GM12865 (cell line): Measurements from ENCODE around the gene SPHK2.
"Not testable (repeated sequence)": the region's sequence is repeated elsewhere in the genome, so short reads cannot be mapped to it uniquely, and the experiment has no call there.

Experiments used
- DNase-seq: peaks from one replicate; pipeline ENCODE4 v3.0.0; 2010; ENCODE audit warnings: low read depth
- H3K4me3 ChIP-seq: 2 replicates; pipeline ENCODE4 v1.5.1; 2011; ENCODE audit warnings: mild to moderate bottlenecking, low read depth, low read length, control low read depth
- TF ChIP-seq, protein P1 (sequence below): IDR thresholded peaks from 2 replicates; pipeline ENCODE4 v1.5.1; 2011; ENCODE audit warnings: low read length, control low read depth, low read depth, inconsistent platforms; ENCODE audit not compliant: insufficient read depth; ENCODE audit errors: missing control alignments

Gene SPHK2

DNA sequence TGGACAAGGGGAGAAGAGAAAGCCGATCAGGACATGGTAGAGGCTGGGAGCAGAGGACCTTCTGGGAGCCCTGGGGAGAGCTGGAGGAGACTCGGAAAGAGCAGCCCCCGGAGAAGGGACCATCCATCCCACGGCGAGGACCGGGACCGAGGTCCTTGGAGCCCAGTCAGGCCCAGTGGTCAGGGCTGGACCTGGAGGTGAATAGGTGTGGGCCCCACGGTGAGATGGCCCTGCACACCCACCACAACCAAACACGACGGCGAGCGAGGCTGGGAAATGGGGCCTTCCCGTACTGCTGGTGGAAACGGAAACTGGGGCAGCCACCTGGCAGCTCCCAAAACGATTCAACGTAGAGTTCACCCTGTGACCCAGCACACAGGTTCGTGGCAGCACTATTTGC is 57.2 kb downstream of the SPHK2 start:
- TF ChIP-seq, protein P1, sequence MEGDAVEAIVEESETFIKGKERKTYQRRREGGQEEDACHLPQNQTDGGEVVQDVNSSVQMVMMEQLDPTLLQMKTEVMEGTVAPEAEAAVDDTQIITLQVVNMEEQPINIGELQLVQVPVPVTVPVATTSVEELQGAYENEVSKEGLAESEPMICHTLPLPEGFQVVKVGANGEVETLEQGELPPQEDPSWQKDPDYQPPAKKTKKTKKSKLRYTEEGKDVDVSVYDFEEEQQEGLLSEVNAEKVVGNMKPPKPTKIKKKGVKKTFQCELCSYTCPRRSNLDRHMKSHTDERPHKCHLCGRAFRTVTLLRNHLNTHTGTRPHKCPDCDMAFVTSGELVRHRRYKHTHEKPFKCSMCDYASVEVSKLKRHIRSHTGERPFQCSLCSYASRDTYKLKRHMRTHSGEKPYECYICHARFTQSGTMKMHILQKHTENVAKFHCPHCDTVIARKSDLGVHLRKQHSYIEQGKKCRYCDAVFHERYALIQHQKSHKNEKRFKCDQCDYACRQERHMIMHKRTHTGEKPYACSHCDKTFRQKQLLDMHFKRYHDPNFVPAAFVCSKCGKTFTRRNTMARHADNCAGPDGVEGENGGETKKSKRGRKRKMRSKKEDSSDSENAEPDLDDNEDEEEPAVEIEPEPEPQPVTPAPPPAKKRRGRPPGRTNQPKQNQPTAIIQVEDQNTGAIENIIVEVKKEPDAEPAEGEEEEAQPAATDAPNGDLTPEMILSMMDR, result no peak
- no peak for DNase-seq
- H3K4me3 ChIP-seq, result no peak overlapping the region

DNA sequence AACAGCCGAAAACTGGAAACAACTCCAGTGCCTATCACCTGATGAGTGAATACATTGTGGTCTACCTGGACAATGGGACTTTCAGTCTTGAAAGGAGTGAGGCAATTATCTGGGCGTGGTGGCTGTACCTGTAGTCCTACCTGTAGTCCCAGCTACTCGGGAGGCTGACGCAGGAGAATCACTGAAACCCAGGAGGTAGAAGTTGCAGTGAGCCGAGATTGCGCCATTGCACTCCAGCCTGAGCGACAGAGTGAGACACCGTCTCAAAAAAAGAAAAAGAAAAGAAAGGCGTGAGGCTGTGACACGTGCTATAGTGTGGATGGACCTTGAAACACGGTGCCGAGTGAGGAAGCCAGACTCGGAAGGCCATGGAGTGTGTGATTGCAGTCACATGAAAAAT is 57.6 kb downstream of the SPHK2 start:
- no peak for DNase-seq
- H3K4me3 ChIP-seq, result no peak overlapping the region
- TF ChIP-seq, protein P1, result no peak

DNA sequence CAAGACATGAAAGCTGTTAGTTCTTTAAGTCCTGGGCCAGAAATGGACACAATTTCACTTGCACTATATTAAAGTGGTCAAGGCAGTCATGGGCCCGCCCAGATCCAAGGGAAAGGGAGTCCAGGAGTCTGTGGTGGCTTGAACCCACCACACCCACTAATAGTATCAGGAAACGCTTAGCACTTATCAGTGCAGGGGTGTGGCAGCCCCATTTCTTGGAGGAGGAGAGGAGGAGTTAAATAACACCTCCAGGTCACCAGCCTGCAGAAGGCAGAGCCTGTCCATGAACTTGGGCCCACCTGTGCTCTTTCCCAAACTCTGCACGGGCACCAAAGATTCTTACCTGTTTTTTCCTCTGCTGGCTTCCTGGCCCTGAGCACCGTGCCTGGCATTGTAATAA is 58.9 kb downstream of the SPHK2 start:
- TF ChIP-seq, protein P1, result no peak
- H3K4me3 ChIP-seq, result no peak overlapping the region
- DNase-seq, result no peak

DNA sequence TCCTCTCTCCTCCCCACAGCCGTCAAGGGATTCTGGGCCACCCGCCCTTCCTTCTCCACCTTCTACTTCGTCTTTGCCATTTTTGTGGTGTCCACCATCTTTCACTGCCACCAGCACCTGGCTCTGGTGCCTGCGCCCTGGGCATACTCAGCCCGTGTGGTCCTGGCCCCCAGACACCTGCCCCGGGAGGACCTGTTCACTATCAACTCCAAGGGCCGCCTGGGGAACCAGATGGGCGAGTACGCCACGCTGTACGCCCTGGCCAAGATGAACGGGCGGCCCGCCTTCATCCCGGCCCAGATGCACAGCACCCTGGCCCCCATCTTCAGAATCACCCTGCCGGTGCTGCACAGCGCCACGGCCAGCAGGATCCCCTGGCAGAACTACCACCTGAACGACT is 60.7 kb downstream of the SPHK2 start:
- DNase-seq, result not testable (repeated sequence)

More for the DNA sequence above, 60.7 kb downstream of the SPHK2 start:
- H3K4me3 ChIP-seq, result not testable (repeated sequence)
